Measurements from ENCODE around the gene SMARCE1. TPM values are rescaled to one million over a fixed set of nuclear protein-coding genes. Genes with fewer than 3 reads are reported as not detected.

Gene SMARCE1
- polyA plus RNA-seq, 4 donors = 243 to 283 (median 254) TPM

- peak in 2 of 4 donors; percentile 11 to 29 for DNase-seq (ENCODE audit: low read depth in 4 of 4, low spot score in 2 of 4)
Observed at GRCh38 chr17:40646791-40647623, 611 bp downstream of the SMARCE1 start.

DNA sequence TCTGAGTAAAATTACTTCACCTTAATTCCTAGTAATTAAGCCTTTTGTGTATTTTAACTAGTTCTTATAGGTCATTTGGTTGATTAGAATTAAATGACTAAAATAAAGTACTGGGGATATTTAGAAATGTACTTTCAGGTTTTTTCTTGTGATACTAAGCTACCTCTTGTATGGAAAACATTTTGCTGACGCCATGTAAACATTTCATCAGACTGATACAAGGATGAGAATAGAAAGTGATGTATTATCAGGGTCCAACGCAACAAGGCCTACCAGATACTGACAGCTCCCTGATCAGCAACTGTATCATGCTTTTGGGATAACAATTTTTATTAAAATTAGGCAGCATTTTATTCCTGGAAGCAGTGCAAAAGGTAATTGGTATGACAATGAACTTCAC lies 1.7 kb downstream of the SMARCE1 start:
- DNase-seq (ENCODE audit: low read depth in 4 of 4, low spot score in 2 of 4) = no peak

DNA sequence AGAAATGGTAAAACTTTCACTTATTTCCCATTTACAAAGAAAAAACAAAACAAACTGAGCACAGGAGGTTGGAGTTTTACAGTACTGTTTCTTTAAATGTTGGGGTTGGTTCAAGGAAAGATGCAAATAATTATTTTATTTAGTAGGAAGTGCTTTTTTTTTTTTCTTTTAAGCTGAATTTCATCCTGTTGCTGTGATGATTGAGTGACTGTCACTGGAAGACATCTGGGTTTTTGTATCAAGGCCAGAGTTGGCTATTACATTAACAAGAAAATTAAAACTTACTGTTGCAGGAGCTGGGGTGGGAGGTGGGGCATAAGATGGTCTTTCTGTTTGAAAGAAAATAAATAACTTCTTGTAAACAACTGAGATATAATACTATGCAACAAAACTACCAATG lies 2.3 kb downstream of the SMARCE1 start:
- no peak for DNase-seq (ENCODE audit: low read depth in 4 of 4, low spot score in 2 of 4)

DNA sequence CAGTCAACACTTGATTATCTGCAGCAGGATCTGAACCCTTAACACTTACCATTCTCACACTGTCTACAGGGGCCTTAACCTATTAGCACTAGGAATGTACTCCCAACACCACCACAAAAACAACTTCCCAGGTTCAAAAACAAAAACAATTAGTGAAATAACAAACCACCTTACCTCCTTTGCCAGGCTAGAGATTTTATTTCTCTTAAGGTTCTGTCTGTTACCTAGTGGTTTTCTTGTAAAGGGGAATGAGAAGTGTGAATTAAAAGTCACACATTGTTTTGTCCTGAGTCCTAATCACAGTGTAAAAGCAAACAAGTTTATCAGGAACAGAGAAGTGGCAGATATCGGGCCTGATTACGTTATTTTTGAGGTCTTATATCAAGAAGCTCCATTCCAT lies 9.7 kb downstream of the SMARCE1 start:
- no peak for DNase-seq (ENCODE audit: low read depth in 4 of 4, low spot score in 2 of 4)

DNA sequence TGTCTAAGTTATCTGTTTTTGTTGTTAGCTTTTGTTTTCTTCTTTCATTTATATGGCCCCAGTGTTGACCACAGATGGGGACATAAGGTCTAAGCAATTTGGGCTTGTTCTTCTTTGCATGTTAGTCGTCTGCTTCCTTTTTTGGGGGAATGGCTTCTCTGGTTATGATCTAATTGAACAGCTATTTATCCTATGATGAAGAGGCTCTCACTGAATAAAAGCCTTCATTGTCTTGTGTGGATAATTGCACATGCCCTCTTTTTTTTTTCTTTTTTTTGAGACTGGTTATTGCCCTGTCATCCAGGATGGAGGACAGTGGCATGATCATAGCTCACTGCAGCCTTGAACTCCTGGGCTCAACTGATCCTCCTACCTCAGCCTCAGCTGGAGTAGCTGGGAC lies 13.7 kb downstream of the SMARCE1 start:
- no peak for DNase-seq (ENCODE audit: low read depth in 4 of 4, low spot score in 2 of 4)

DNA sequence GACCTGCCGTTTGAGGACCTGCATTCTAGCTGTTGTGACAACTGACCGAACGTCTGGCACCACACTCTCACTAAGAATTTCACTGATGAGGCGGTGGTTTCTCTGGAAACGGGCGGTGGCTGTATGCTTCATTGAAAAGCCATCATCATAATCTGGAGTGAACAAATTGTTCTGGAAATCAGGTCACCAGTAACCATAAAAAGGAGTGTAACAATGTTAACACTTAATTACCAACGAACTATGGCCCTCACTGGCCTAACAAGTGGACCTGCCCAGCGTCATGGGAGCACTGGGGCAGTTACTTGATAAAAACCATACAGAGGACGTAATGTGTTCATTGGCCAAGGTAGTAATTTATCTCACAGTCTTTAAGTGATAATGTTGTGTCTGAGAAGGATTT lies 15.4 kb downstream of the SMARCE1 start:
- DNase-seq (ENCODE audit: low read depth in 4 of 4, low spot score in 2 of 4) = no peak

DNA sequence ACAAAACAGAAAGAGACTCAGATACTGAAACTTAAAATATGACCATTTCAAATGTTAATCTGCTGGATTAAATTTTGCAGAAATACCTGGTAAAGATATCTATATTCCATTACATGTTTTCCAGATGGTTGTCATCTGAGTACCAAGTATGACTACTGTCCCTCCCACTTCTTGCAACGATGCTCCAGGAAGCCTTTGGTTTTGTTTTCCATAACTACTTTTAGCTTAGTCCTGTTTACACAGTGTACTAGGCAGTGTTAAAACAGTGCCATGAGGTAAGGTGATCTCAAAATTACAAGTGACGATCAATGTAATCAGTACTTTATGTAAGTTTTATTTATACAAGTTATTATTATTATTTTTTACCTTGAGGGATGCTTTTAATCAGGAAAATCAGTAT lies 17.8 kb downstream of the SMARCE1 start:
- no peak for DNase-seq (ENCODE audit: low read depth in 4 of 4, low spot score in 2 of 4)

DNA sequence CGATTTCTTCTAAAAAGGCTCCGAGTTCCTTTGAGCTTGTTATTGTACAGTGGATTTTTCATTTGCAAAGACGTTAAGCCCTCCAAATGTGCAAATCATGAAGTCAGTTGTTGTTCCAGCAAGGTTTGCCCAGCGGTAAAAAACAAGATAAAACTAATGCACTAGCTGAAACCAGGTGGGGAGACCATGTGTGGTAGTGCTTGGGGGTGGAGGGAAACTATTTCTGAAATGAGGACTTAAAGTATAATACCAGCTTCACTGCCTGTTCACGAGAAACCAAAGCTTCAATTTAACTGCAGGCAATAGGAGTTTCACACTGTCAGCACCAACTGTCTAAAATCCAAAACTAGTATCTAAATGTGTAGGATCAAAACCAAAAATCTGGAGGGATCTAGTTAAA lies 22.3 kb downstream of the SMARCE1 start:
- DNase-seq (ENCODE audit: low read depth in 4 of 4, low spot score in 2 of 4) = no peak

GRCh38 chr17:40623419-40624210 lies 24.0 kb downstream of the SMARCE1 start:
- DNase-seq (ENCODE audit: low read depth in 4 of 4, low spot score in 2 of 4) = no peak

DNA sequence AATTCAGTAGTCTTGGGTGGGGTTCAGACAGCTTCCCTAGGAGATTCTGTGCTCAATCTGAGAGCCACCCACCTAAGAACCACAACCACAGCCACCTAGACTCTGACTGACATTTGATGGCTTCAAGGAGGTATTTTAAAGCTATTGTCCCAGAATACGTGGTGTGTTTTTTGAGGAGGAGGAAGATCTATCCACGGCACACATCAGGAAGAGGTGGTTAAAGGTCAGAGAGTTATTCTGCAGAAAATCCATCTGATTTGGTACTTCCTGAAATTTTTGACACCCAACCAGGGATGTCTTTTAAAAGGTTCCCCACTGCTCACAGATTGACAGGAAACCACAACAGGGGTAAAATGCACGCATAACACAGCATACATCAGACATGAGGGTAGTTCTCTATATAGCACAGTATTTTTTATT lies 25.1 kb downstream of the SMARCE1 start:
- DNase-seq (ENCODE audit: low read depth in 4 of 4, low spot score in 2 of 4) = no peak

- DNase-seq (ENCODE audit: low read depth in 4 of 4, low spot score in 2 of 4) = no peak
Observed at GRCh38 chr17:40621578-40621977, 26.0 kb downstream of the SMARCE1 start.

DNA sequence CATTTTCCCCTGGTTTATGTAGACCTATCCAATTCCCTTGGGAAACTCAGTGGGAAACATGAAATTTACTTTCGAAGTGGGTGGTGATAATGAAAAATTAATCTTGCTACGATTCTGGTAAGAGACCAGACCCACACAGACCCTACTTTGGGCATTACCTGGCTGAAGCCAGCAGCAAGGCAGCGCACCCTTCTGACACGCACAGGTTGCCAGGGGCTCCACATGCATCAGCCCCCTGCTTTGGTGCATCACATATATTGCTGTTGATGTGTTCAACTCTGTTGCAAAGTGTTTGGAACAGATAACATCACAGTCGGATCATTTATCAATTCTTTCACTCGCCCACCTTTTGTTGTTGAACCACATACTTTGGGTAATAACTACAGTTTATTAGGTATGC lies 26.6 kb downstream of the SMARCE1 start:
- no peak for DNase-seq (ENCODE audit: low read depth in 4 of 4, low spot score in 2 of 4)

DNA sequence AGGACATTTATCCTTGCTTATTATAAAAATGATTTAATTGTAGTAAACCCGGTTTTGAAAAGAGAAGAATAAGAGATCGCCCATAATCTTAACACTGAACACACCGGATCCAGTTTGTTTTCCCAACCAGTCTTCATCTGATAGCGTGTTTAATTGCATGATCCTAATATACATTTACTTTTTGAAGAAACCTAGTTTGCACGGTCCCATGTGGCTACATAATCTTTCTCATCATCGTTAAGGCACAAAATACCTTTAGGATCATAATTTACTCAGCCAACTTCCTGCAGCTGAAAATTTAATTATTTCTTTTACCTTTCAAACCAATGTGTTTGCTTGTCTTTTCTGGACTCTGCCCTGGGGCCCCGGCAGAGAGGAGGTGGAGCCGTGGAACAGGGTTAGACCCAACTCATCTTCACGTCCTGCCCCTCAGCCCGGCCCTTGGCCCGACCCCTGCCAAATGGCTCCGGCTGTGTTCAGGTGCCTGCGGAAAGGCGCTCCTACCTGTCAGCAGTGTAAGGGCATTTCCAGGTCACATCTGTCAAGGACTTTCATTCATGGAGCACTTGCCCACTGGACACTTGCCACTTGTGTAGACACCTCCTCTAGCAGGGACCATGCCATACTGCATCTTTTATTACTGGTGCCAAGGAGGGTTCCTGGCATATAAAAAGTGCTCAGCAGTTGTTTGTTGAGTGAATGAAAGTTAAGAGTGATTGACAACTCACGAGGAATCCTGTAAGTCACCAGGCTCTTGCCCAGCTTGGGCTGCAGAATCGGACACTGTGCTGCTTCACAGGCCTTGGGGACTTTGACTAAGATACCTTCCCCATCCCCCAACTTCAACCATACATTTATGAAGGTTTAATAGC lies 28.6 kb downstream of the SMARCE1 start:
- no peak for DNase-seq (ENCODE audit: low read depth in 4 of 4, low spot score in 2 of 4)

DNA sequence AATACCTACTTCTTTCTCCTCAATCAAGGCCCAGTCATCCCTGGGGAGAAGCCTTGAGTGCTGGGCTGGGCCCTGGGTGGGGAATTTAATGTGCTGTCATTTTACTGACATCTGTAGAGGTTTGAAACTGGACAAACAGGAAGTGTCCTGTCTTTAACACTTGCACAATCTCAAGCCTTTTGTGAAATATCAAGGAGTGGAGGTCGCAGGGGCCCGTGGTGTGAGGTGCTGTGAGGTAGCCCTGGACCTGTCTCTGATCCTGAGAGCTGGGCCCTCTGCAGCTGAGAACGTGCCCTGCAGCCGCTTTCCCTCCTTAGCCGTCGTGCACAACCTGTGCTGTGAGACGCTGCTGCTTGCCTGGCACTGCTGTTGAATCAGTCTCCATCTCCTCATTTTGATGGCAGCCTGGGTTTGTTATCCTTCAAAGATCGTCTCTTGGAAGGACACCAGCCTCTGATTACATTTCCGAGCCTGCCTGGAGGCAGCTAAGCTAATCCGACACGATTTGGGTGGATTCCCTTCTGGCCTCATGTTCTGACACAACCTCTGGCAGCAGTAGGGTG lies 29.9 kb downstream of the SMARCE1 start:
- DNase-seq (ENCODE audit: low read depth in 4 of 4, low spot score in 2 of 4) = no peak

DNA sequence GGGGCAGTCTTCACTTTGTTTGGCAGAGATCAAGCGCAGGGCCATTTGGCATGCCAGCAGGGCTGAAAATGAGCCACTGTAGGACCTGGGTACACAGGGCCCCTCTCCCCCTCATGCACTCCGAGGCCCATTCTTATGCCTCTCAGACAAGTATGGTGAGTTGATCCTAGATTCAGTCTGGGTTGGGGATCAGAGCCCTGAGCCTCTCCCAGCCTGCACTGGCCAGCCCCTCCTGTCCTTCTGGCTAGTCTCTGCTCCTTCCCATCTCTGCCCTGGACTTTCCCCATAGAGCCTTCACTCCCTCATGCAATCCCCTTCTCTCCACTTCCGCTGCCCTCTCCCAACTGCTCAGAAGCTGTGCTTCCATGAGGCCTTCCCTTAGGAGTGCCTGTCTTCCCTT lies 31.0 kb downstream of the SMARCE1 start:
- DNase-seq (ENCODE audit: low read depth in 4 of 4, low spot score in 2 of 4) = no peak

DNA sequence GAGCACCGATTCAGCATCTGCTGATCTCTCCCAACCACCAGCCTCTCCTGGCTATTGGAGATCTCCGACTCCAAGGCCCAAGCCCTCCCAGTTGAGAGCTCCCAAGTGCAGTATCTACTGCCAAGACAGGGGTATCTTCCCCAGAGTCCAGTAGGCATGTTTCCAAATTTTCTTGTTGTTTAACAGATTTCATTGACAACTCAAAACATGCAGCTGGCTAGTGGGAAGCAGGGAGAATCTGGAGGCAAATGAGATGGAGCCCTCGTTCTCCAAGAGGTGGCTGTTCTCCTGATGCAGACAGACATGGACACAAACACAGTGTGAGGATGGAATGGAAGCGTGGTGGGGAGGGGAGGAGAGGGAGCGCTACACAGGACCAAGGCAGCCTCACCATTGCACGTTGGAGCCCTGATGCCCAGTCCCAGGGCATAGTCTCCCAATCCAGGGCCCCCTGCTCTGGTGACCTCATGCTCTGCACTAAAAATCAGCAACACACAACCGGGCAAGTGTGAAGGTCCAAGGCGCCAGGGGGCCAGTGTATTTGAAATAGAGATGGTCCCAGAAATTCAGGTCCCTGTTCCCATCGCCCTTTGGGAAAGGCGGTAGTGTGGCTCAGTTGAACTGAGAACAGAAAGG lies 31.7 kb downstream of the SMARCE1 start:
- DNase-seq (ENCODE audit: low read depth in 4 of 4, low spot score in 2 of 4) = no peak

- DNase-seq (ENCODE audit: low read depth in 4 of 4, low spot score in 2 of 4) = no peak
Observed at GRCh38 chr17:40615068-40615840, 32.4 kb downstream of the SMARCE1 start.

- no peak for DNase-seq (ENCODE audit: low read depth in 4 of 4, low spot score in 2 of 4)
Observed at GRCh38 chr17:40614431-40615067, 33.1 kb downstream of the SMARCE1 start.

Measured in left renal cortex interstitium (tissue), 4 donors.